IPS DF 4.7 (cell line): Measurements from ENCODE around the gene EPN3.

Source experiments
- DNase-seq: peaks from one replicate; pipeline ENCODE4 v3.0.0-alpha.2; 2013; ENCODE audit warnings: low spot score; ENCODE audit errors: extremely low read depth

EPN3 gene

GRCh38 chr17:50548831-50549230 lies 16.3 kb downstream of the EPN3 start:
- no peak for DNase-seq

- DNase-seq = no peak
Measured at GRCh38 chr17:50549256-50549941, 16.9 kb downstream of the EPN3 start.

- DNase-seq = no peak
Measured at GRCh38 chr17:50549969-50550368, 17.4 kb downstream of the EPN3 start.

GRCh38 chr17:50550661-50551432 lies 18.3 kb downstream of the EPN3 start:
- no peak for DNase-seq

- DNase-seq = no peak
Measured at GRCh38 chr17:50551433-50551815, 18.9 kb downstream of the EPN3 start.

- DNase-seq = no peak
Measured at GRCh38 chr17:50551884-50552283, 19.3 kb downstream of the EPN3 start.

GRCh38 chr17:50554201-50554600 lies 21.7 kb downstream of the EPN3 start:
- DNase-seq = no peak

- DNase-seq = no peak
Measured at GRCh38 chr17:50556803-50557202, 24.3 kb downstream of the EPN3 start.

GRCh38 chr17:50557630-50558029 lies 25.1 kb downstream of the EPN3 start:
- DNase-seq = no peak

- no peak for DNase-seq
Measured at GRCh38 chr17:50558091-50558490, 25.6 kb downstream of the EPN3 start.

GRCh38 chr17:50558581-50558940 lies 26.0 kb downstream of the EPN3 start:
- no peak for DNase-seq

GRCh38 chr17:50558941-50559614 lies 26.5 kb downstream of the EPN3 start:
- DNase-seq = no peak

- DNase-seq = no peak
Measured at GRCh38 chr17:50559674-50560184, 27.2 kb downstream of the EPN3 start.

GRCh38 chr17:50560185-50560824 lies 27.8 kb downstream of the EPN3 start, which contains the start of gene CACNA1G:
Gene CACNA1G, plus strand, starts transcription at chr17:50560715. Its CDS starts 745 bp downstream, at chr17:50561460.
- DNase-seq = no peak

GRCh38 chr17:50560931-50561745 lies 28.6 kb downstream of the EPN3 start:
- no peak for DNase-seq

- no peak for DNase-seq
Measured at GRCh38 chr17:50561746-50562141, 29.2 kb downstream of the EPN3 start.

GRCh38 chr17:50562242-50563091 lies 29.9 kb downstream of the EPN3 start:
- no peak for DNase-seq

GRCh38 chr17:50563092-50563511 lies 30.6 kb downstream of the EPN3 start:
- no peak for DNase-seq

- no peak for DNase-seq
Measured at GRCh38 chr17:50564916-50565315, 32.4 kb downstream of the EPN3 start.
